ENCODE results near the gene XPNPEP3. TPM values are rescaled to one million over a fixed set of nuclear protein-coding genes. Genes with fewer than 3 reads are reported as not detected.

Gene XPNPEP3
- total and polyA plus RNA-seq, 2 donors from 2014 or later, result 4.6 to 22.5 TPM

- Histone ChIP-seq H3K36me3 (ENCODE audit: control insufficient read depth in 2 of 3, insufficient read depth in 3 of 3, low read length in 3 of 3) (peaks cover 3 to 6% (median 4%) of the 10 kb centered on the region in 3 donors), H3K27ac (ENCODE audit: low read depth in 2 of 2, low read length in 2 of 2) (no peak overlapping the region), H3K4me3 (ENCODE audit: low read length in 3 of 3) (no peak overlapping the region), H3K9me3 (ENCODE audit: control insufficient read depth in 2 of 3, insufficient read depth in 1 of 3, low read length in 3 of 3) (no peaks in the 10 kb centered on the region), H3K4me1 (ENCODE audit: control insufficient read depth in 2 of 3, insufficient read depth in 2 of 3, low read depth in 1 of 3, low read length in 3 of 3) (peaks cover 2 to 8% (median 7%) of the 10 kb centered on the region in 3 donors), H3K9ac (ENCODE audit: low read length in 3 of 3) (no peak overlapping the region), H3K27me3 (ENCODE audit: control insufficient read depth, insufficient read depth, low read length) (no peaks in the 10 kb centered on the region)
- no peak for TF ChIP-seq CTCF (IDR thresholded peaks at IDR 0.05; ENCODE audit: borderline replicate concordance, extremely low read depth, insufficient read depth)
- FAIRE-seq (no peak), DNase-seq (no peak)
- intact Hi-C loops (cut with DNase I), result loop anchor here (10.0 kb wide), 1 partner anchor 139 kb away; the partner anchor contains the start of gene EP300
Observed at GRCh38 chr22:40955571-40955970, 98.6 kb downstream of the XPNPEP3 start.

DNA sequence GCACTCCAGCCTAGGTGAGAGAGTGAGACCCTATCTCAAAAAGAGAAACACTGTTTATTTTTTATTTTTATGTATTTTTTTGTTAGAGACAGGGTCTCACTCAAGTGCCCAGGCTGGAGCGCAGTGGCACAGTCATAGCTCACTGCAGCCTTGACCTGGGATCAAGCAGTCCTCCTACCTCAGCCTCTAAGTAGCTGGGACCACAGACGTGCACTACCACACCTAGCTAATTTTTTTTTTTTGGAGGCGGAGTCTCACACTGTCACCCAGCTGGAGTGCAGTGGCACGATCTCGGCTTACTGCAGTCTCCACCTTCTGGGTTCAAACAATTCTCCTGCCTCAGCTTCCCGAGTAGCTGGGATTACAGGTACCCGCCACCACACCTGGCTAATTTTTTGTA is 100.7 kb downstream of the XPNPEP3 start:
- FAIRE-seq, result no peak
- DNase-seq, result no peak
- peaks cover 2 to 5% (median 3%) of the 10 kb centered on the region in 3 donors for H3K4me1 ChIP-seq (ENCODE audit: control insufficient read depth in 2 of 3, insufficient read depth in 2 of 3, low read depth in 1 of 3, low read length in 3 of 3)
- TF ChIP-seq CTCF (IDR thresholded peaks at IDR 0.05; ENCODE audit: borderline replicate concordance, extremely low read depth, insufficient read depth), result no peak
- H3K36me3 ChIP-seq (ENCODE audit: control insufficient read depth in 2 of 3, insufficient read depth in 3 of 3, low read length in 3 of 3), result peaks cover 3 to 8% (median 4%) of the 10 kb centered on the region in 3 donors
- no peak overlapping the region for H3K4me3 ChIP-seq (ENCODE audit: low read length in 3 of 3)
- no peak overlapping the region for H3K9ac ChIP-seq (ENCODE audit: low read length in 3 of 3)
- no peak overlapping the region for H3K27ac ChIP-seq (ENCODE audit: low read depth in 2 of 2, low read length in 2 of 2)
- H3K27me3 ChIP-seq (ENCODE audit: control insufficient read depth, insufficient read depth, low read length), result no peaks in the 10 kb centered on the region
- intact Hi-C loops (cut with DNase I), result loop anchor here (10.0 kb wide), 1 partner anchor 137 kb away; the partner anchor contains the start of gene EP300
- H3K9me3 ChIP-seq (ENCODE audit: control insufficient read depth in 2 of 3, insufficient read depth in 1 of 3, low read length in 3 of 3), result no peaks in the 10 kb centered on the region

DNA sequence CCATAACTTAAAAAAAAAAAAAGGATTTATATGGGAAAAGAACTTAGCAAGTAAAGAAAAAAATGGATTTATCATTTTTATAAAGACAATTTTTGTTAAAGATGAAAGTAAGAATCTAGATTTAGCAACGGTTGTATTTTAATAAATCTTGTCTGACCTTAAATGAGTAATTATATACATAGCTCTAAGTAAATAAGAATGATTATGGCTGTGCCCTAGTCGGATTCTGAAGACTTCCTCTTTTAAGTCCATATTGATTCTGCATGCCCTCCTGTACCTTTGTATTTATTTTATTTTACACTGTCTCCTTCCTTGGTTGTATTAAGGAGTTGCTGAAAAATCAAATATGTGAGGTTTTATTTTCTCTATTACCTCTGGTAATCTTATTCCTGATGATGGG is 101.4 kb downstream of the XPNPEP3 start:
- DNase-seq, result no peak
- Histone ChIP-seq H3K4me1 (ENCODE audit: control insufficient read depth in 2 of 3, insufficient read depth in 2 of 3, low read depth in 1 of 3, low read length in 3 of 3) (peaks cover 0 to 2% (median under 1%) of the 10 kb centered on the region in 3 donors), H3K27ac (ENCODE audit: low read depth in 2 of 2, low read length in 2 of 2) (no peak overlapping the region), H3K9ac (ENCODE audit: low read length in 3 of 3) (no peak overlapping the region), H3K27me3 (ENCODE audit: control insufficient read depth, insufficient read depth, low read length) (no peaks in the 10 kb centered on the region), H3K4me3 (ENCODE audit: low read length in 3 of 3) (no peak overlapping the region), H3K9me3 (ENCODE audit: control insufficient read depth in 2 of 3, insufficient read depth in 1 of 3, low read length in 3 of 3) (no peaks in the 10 kb centered on the region), H3K36me3 (ENCODE audit: control insufficient read depth in 2 of 3, insufficient read depth in 3 of 3, low read length in 3 of 3) (peaks cover 3 to 8% (median 4%) of the 10 kb centered on the region in 3 donors)
- no peak for TF ChIP-seq CTCF (IDR thresholded peaks at IDR 0.05; ENCODE audit: borderline replicate concordance, extremely low read depth, insufficient read depth)
- no peak for FAIRE-seq
- intact Hi-C loops (cut with DNase I), result loop anchor here (10.0 kb wide), 1 partner anchor 137 kb away; the partner anchor contains the start of gene EP300

GRCh38 chr22:40960145-40960544 is 103.2 kb downstream of the XPNPEP3 start:
- H3K27ac ChIP-seq (ENCODE audit: low read depth in 2 of 2, low read length in 2 of 2), result no peak overlapping the region
- DNase-seq (no peak), FAIRE-seq (no peak)
- peaks cover 4 to 20% (median 9%) of the 10 kb centered on the region in 3 donors for H3K36me3 ChIP-seq (ENCODE audit: control insufficient read depth in 2 of 3, insufficient read depth in 3 of 3, low read length in 3 of 3)
- no peaks in the 10 kb centered on the region for H3K9me3 ChIP-seq (ENCODE audit: control insufficient read depth in 2 of 3, insufficient read depth in 1 of 3, low read length in 3 of 3)
- intact Hi-C loops (cut with DNase I), result no loop called here
- H3K4me1 ChIP-seq (ENCODE audit: control insufficient read depth in 2 of 3, insufficient read depth in 2 of 3, low read depth in 1 of 3, low read length in 3 of 3), result no peaks in the 10 kb centered on the region
- H3K4me3 ChIP-seq (ENCODE audit: low read length in 3 of 3), result no peak overlapping the region
- TF ChIP-seq CTCF (IDR thresholded peaks at IDR 0.05; ENCODE audit: borderline replicate concordance, extremely low read depth, insufficient read depth), result no peak
- no peak overlapping the region for H3K9ac ChIP-seq (ENCODE audit: low read length in 3 of 3)
- no peaks in the 10 kb centered on the region for H3K27me3 ChIP-seq (ENCODE audit: control insufficient read depth, insufficient read depth, low read length)

Data from kidney (tissue), 14 donors.